K562 (cell line): ENCODE measurements around the gene MLLT1. TPM values are rescaled to one million over a fixed set of nuclear protein-coding genes. Genes with fewer than 3 reads are reported as not detected.

Source experiments
- CBFB ChIP-seq: sonication (generic); formaldehyde crosslinking; IDR thresholded peaks from 2 replicates; pipeline ENCODE4 v1.4.0; 2020; ENCODE audit warnings: mild to moderate bottlenecking, missing genetic modification reagents
- CBX2 ChIP-seq: fragments of 200-600 bp; sonication (generic); IDR thresholded peaks from one replicate; pipeline ENCODE4 v1.6.1; 2012; ENCODE audit warnings: mild to moderate bottlenecking, low read length, inconsistent platforms; ENCODE audit not compliant: insufficient read depth, poor library complexity, severe bottlenecking
- CEBPB ChIP-seq: fragments of 450-650 bp; IDR thresholded peaks from 2 replicates; pipeline ENCODE4 v1.6.1; 2016; ENCODE audit warnings: missing genetic modification characterization, missing compliant biosample characterization
- CREM ChIP-seq: IDR thresholded peaks from 2 replicates; pipeline ENCODE4 v1.6.1; 2014; ENCODE audit warnings: antibody characterized with exemption, low read depth
- ETS2 ChIP-seq: IDR thresholded peaks from 2 replicates; pipeline ENCODE4 v1.6.1; 2016; ENCODE audit warnings: borderline replicate concordance, missing genetic modification characterization, mild to moderate bottlenecking, moderate library complexity, missing compliant biosample characterization; ENCODE audit not compliant: poor library complexity, severe bottlenecking
- HLTF ChIP-seq: fragments of 450-650 bp; IDR thresholded peaks from 2 replicates; pipeline ENCODE4 v1.6.1; 2016
- NR2F6 ChIP-seq: fragments of 450-650 bp; formaldehyde crosslinking; IDR thresholded peaks from 2 replicates; pipeline ENCODE4 v1.4.0; 2020; ENCODE audit warnings: mild to moderate bottlenecking
- NR3C1 ChIP-seq: sonication (generic); formaldehyde crosslinking; IDR thresholded peaks from 2 replicates; pipeline ENCODE4 v1.8.1; 2022; ENCODE audit warnings: missing genetic modification reagents
- RBM14 ChIP-seq: fragments of 200-400 bp; formaldehyde crosslinking; IDR thresholded peaks from 2 replicates; pipeline ENCODE4 v1.6.1; 2018; ENCODE audit warnings: low read depth, mild to moderate bottlenecking, low read length, moderate library complexity, borderline replicate concordance; ENCODE audit not compliant: insufficient read depth
- STAT5A ChIP-seq: IDR thresholded peaks from 2 replicates; pipeline ENCODE4 v1.6.1; 2012; ENCODE audit warnings: low read length, inconsistent platforms, borderline replicate concordance
- TRIM24 ChIP-seq, 2 experiments: fragments of 450-650 bp; IDR thresholded peaks; 2 replicates each; pipeline ENCODE4 v1.6.1; 2016
- ZC3H11A ChIP-seq: IDR thresholded peaks from 2 replicates; pipeline ENCODE4 v1.6.1; 2012; ENCODE audit warnings: low read depth, low read length, improper control_type of control experiment
- ZNF165 ChIP-seq: fragments of 250-450 bp; sonication (Bioruptor Pico); IDR thresholded peaks from 2 replicates; pipeline ENCODE4 v1.4.0; 2020; ENCODE audit warnings: borderline replicate concordance
- ZNF274 ChIP-seq: IDR thresholded peaks from 2 replicates; pipeline ENCODE4 v1.6.1; 2011; ENCODE audit warnings: low read depth, mild to moderate bottlenecking, low read length, moderate library complexity, borderline replicate concordance
- ZNF75A ChIP-seq: fragments of 450-650 bp; formaldehyde crosslinking; IDR thresholded peaks from 2 replicates; pipeline ENCODE4 v1.4.0; 2020; ENCODE audit warnings: mild to moderate bottlenecking
- polyA plus RNA-seq, 8 experiments: library from polyadenylated mRNA; depleted of rRNA in 4 of 8; stranded (reverse) in 5 of 8; unstranded in 3 of 8; fragments of >200 nt; fragmentation: Nextera tagmentation in 2 of 8; fragmentation: Illumina TruSeq in 1 of 8; extraction: Ambion mirVana in 2 of 8; extraction: Trizol in 1 of 8; gene quantifications; 2 replicates each; pipeline versions ENCODE4 v1.2.1 to v1.2.3, GENCODE V29; 2011 to 2014; ENCODE audit warnings: inconsistent platforms in 1 of 8, missing spikeins in 1 of 8
- total RNA-seq, 7 experiments: library from RNA; depleted of rRNA in 6 of 7; stranded (reverse); fragments of >200 nt in 6 of 7; fragmentation: Illumina TruSeq in 2 of 7; extraction: Trizol in 2 of 7; gene quantifications; 2 replicates each; pipeline versions ENCODE4 v1.2.1 to v1.2.3, GENCODE V29; 2011 to 2021; ENCODE audit warnings: low replicate concordance in 1 of 7
- TF ChIP-seq, protein P1 (sequence below): fragments of 250-450 bp; sonication (Bioruptor Pico); IDR thresholded peaks from 2 replicates; pipeline ENCODE4 v1.5.0; 2021; ENCODE audit warnings: mild to moderate bottlenecking, moderate library complexity
- TF ChIP-seq, protein P2 (sequence below), 2 experiments: fragments of 250-450 bp in 1 of 2; fragments of 450-650 bp in 1 of 2; sonication (Bioruptor Pico) in 1 of 2; IDR thresholded peaks; 2 replicates each; pipeline versions ENCODE4 v1.6.1 to v1.8.0; 2016 to 2021; ENCODE audit warnings: mild to moderate bottlenecking in 2 of 2, moderate library complexity in 2 of 2, missing compliant biosample characterization in 1 of 2, missing genetic modification characterization in 1 of 2
- TF ChIP-seq, protein P3 (sequence below): fragments of 450-650 bp; formaldehyde crosslinking; conservative IDR thresholded peaks from 2 replicates; pipeline ENCODE4 v1.4.0; 2022; ENCODE audit warnings: mild to moderate bottlenecking, missing genetic modification characterization
- TF ChIP-seq, protein P4 (sequence below): sonication (generic); formaldehyde crosslinking; IDR thresholded peaks from 2 replicates; pipeline ENCODE4 v1.8.1; 2023; ENCODE audit warnings: missing genetic modification reagents, mild to moderate bottlenecking, borderline replicate concordance

MLLT1 gene
- total and polyA plus RNA-seq, 9 of the 15 experiments (the other 6 are each of a cell fraction or from before 2014, with no cell fraction given) = 0.23 to 63.5 (median 15.4) TPM

DNA sequence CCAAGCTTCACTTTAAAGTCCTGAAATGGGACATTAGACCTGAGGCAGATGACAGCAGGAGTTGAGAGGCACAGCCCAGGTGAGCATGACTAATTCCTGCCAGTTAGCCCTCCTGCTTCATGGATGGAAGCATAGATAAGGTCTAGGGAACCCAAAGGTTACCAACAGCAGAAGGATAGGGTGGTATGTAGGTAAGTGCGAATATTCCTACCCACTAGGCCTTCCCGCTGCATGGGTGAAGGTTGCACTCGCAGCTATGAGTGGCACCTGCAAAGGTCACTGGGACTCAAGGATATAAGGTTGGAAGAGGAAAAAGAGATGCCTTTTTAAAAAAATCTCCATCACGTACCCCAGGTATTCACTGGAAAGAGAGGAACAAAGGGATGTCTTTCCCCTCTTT is 12.2 kb upstream of the MLLT1 start (continued):
- TF ChIP-seq, protein P1, sequence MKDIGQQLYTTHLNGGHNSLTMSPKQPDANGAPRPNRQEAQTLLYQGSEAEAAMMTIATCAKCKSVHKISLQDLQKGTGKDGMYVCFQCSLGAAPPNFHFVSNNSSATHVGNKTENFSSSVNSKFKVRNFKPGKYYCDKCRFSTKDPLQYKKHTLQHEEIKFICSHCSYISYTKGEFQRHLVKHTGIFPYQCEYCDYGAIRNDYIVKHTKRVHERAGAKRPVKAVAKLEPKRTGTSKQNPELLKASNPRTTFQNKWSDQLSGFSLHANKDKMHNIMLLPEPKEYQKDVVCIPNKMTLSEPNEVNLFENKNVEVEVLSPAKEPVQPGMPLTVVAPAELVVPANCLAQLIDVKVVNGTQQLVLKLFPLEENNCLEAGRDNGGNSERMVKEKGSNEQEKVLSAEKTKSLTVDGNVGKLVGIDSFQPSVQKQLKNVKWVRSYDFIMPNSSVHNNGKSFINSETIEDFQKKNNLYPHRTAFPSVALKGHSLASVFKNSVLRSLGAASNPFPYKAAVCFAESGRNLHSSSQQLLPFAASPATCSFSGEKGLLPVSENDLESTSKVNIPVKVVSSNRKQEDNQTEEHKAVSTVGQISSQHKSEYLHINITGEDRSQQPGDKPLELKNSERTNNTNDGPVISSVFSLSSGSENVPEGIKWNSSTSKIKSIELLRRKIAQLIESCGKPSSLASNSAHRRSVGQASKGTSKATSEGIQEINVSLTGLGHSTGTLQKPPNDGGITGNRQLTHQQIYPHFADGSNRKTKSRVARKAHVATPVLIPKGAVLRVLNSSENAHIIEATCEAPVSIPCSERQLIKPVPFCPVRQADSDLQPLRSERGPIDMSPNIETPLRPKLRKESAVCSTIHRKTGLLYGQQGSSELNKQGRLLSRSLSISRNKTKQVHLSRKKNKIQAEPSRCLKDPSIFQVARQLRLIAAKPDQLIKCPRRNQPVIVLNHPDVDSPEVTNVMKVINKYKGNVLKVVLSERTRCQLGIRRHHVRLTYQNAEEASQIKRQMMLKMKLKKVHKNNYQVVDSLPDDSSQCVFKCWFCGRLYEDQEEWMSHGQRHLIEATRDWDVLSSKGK = no peak
- TF ChIP-seq NR3C1 (CRISPR knock-in tag) (no peak), STAT5A (no peak), RBM14 (no peak), CBFB (CRISPR knock-in tag) (no peak), HLTF (peak; percentile 99), CEBPB (tag) (no peak), ETS2 (tag) (no peak), ZNF274 (no peak), ZC3H11A (no peak), CREM (0 out of 2 replicates have a peak, but pooled peaks have one; percentile 26), TRIM24 (IDR thresholded peaks at IDR 0.05) (peak in 1 of 2 experiments; percentile 76; a peak in 2 of 4 replicates), CBX2 (no peak), ZNF165 (CRISPR knock-in tag) (no peak), ZNF75A (CRISPR knock-in tag) (no peak), NR2F6 (CRISPR knock-in tag) (no peak)
- TF ChIP-seq, protein P2, sequence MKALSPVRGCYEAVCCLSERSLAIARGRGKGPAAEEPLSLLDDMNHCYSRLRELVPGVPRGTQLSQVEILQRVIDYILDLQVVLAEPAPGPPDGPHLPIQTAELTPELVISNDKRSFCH (CRISPR knock-in tag; IDR thresholded peaks at IDR 0.05) = no peak
- TF ChIP-seq, protein P2 (tag; IDR thresholded peaks at IDR 0.05) = peak; percentile 96
- TF ChIP-seq, protein P3, sequence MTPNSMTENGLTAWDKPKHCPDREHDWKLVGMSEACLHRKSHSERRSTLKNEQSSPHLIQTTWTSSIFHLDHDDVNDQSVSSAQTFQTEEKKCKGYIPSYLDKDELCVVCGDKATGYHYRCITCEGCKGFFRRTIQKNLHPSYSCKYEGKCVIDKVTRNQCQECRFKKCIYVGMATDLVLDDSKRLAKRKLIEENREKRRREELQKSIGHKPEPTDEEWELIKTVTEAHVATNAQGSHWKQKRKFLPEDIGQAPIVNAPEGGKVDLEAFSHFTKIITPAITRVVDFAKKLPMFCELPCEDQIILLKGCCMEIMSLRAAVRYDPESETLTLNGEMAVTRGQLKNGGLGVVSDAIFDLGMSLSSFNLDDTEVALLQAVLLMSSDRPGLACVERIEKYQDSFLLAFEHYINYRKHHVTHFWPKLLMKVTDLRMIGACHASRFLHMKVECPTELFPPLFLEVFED = no peak
- TF ChIP-seq, protein P4, sequence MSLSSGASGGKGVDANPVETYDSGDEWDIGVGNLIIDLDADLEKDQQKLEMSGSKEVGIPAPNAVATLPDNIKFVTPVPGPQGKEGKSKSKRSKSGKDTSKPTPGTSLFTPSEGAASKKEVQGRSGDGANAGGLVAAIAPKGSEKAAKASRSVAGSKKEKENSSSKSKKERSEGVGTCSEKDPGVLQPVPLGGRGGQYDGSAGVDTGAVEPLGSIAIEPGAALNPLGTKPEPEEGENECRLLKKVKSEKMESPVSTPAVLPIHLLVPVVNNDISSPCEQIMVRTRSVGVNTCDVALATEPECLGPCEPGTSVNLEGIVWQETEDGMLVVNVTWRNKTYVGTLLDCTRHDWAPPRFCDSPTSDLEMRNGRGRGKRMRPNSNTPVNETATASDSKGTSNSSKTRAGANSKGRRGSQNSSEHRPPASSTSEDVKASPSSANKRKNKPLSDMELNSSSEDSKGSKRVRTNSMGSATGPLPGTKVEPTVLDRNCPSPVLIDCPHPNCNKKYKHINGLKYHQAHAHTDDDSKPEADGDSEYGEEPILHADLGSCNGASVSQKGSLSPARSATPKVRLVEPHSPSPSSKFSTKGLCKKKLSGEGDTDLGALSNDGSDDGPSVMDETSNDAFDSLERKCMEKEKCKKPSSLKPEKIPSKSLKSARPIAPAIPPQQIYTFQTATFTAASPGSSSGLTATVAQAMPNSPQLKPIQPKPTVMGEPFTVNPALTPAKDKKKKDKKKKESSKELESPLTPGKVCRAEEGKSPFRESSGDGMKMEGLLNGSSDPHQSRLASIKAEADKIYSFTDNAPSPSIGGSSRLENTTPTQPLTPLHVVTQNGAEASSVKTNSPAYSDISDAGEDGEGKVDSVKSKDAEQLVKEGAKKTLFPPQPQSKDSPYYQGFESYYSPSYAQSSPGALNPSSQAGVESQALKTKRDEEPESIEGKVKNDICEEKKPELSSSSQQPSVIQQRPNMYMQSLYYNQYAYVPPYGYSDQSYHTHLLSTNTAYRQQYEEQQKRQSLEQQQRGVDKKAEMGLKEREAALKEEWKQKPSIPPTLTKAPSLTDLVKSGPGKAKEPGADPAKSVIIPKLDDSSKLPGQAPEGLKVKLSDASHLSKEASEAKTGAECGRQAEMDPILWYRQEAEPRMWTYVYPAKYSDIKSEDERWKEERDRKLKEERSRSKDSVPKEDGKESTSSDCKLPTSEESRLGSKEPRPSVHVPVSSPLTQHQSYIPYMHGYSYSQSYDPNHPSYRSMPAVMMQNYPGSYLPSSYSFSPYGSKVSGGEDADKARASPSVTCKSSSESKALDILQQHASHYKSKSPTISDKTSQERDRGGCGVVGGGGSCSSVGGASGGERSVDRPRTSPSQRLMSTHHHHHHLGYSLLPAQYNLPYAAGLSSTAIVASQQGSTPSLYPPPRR (CRISPR knock-in tag) = no peak
